GM18517 (cell line): ENCODE data around the gene ICE2.

ENCODE experiments used
- ATAC-seq: cut with Tn5 transposase; IDR thresholded peaks from one replicate; pipeline ENCODE4 v1.9.1; 2021; ENCODE audit warnings: mild to moderate bottlenecking, moderate library complexity; ENCODE audit not compliant: unreplicated experiment

ICE2 gene

GRCh38 chr15:60372756-60373155 is 106.2 kb downstream of the ICE2 start:
- ATAC-seq, result no peak

DNA sequence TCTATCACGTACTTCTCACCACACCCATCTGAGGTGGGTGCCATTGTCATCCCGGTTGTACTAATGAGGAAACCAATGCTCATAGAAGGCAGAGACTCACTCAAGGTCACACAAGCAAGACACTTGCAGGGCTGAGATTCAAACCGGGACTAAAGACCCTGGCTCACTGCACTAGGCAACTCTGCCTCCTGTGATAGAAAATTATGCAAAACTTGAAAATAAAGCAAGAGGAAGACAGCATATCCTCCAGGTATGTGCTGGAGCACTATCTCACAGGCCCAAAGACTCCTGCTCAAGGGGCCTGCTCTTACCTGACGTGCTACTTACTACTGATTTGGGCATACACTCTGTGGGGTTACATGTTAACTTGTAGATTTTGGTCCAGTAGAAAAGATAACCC is 106.7 kb downstream of the ICE2 start:
- no peak for ATAC-seq

DNA sequence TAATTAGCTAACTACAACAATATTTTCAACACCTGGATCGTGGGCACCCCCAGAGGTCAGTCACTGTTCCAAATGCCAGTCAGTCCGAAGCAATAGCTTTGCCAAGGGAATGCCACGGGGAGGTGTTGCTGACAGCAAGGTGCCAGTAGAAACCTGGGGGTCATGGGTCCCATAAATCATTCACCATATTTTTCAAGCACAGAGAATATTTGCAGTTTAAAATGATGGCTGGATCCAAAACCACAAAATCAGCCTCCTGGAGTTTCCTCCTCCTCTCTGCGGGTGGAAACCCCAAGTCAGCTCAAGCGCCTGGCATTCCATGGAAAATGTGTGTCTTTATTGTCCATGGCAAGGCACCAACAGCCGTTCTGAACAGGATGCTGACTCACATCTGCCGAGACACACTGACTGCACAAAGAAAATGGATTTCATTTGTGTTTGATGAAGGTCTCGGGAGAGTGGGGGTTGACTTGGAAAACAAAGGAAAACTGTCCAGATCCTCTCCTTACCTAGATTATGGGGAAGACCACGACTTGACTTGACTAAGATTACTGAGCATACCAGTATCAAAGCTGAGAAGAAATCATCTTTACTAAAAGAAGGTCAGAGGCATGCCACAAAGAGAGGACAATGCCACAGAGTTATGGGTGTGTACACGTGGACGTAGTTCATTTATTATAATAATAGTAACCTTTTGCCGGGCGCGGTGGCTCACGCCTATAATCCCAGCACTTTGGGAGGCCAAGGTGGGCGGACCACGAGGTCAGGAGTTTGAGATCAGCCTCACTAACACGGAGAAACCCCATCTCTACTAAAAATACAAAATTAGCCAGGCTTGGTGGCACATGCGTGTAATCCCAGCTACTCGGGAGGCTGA is 107.5 kb downstream of the ICE2 start:
- no peak for ATAC-seq

- ATAC-seq, result no peak
Measured at GRCh38 chr15:60370869-60371136, 108.1 kb downstream of the ICE2 start.

GRCh38 chr15:60370105-60370868 is 108.7 kb downstream of the ICE2 start:
- no peak for ATAC-seq

DNA sequence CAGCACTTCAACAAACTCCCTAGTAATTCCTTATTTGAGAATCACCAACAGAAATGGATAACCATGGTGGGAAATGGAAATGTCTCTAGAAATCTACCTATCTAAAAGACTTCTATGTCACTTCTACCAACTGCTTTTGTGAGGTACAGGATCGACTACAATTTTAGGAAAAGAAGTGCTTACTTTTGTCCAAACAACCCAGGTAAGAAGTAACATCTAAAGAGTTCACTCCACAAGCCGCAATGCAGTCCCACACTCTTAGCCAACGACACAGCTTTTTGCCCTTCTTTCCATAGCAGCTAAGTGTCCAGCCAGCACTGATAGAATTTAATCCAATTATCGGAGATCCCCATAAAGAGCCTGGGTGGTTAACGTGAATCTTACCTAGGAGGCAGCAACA is 109.2 kb downstream of the ICE2 start:
- no peak for ATAC-seq
